Astrocyte (in vitro differentiated cells and primary cell): ENCODE results near the gene GPR15LG. TPM values are rescaled to one million over a fixed set of nuclear protein-coding genes. Genes with fewer than 3 reads are reported as not detected.

ENCODE experiments used
- DNase-seq: peaks from one replicate; pipeline ENCODE4 v3.0.0-alpha.2; 2010; ENCODE audit warnings: low read depth
- FAIRE-seq: peaks from 2 replicates; lab custom pipeline; 2011; peaks lifted over from hg19 to GRCh38; lab: Jason Lieb, UNC
- H2AFZ ChIP-seq: 2 replicates; pipeline ENCODE4 v1.6.0; 2012; ENCODE audit warnings: low read depth, low read length, inconsistent platforms
- H3K27ac ChIP-seq: 2 replicates; pipeline ENCODE4 v1.5.1; 2011; ENCODE audit warnings: low read depth, low read length, inconsistent platforms
- H3K27me3 ChIP-seq: 2 replicates; pipeline ENCODE4 v1.6.0; 2011; ENCODE audit warnings: low read length, inconsistent platforms; ENCODE audit not compliant: insufficient read depth
- H3K36me3 ChIP-seq: 2 replicates; pipeline ENCODE4 v1.5.1; 2011; ENCODE audit warnings: low read length, inconsistent platforms; ENCODE audit not compliant: insufficient read depth
- H3K4me1 ChIP-seq: 2 replicates; pipeline ENCODE4 v1.5.1; 2011; ENCODE audit warnings: low read length, inconsistent platforms; ENCODE audit not compliant: insufficient read depth
- H3K4me2 ChIP-seq: 2 replicates; pipeline ENCODE4 v1.6.0; 2012; ENCODE audit warnings: low read length, inconsistent platforms
- H3K4me3 ChIP-seq: 2 replicates; pipeline ENCODE4 v1.5.1; 2011; ENCODE audit warnings: low read depth, mild to moderate bottlenecking, low read length, inconsistent platforms; ENCODE audit not compliant: insufficient read depth
- H3K79me2 ChIP-seq: 2 replicates; pipeline ENCODE4 v1.6.0; 2012; ENCODE audit warnings: mild to moderate bottlenecking, low read length, inconsistent platforms; ENCODE audit not compliant: insufficient read depth
- H3K9ac ChIP-seq: 2 replicates; pipeline ENCODE4 v1.6.0; 2012; ENCODE audit warnings: mild to moderate bottlenecking, low read length, inconsistent platforms
- H3K9me3 ChIP-seq: 2 replicates; pipeline ENCODE4 v1.5.1; 2012; ENCODE audit warnings: low read depth, mild to moderate bottlenecking, low read length, inconsistent platforms; ENCODE audit not compliant: insufficient read depth
- H4K20me1 ChIP-seq: 2 replicates; pipeline ENCODE4 v1.6.0; 2012; ENCODE audit warnings: low read length, inconsistent platforms; ENCODE audit not compliant: insufficient read depth
- H3K27ac Mint-ChIP-seq: one replicate; pipeline ENCODE4 v1.8.0; 2021; ENCODE audit warnings: mild to moderate bottlenecking, mixed read lengths; ENCODE audit not compliant: unreplicated experiment
- H3K27me3 Mint-ChIP-seq: one replicate; pipeline ENCODE4 v1.8.0; 2021; ENCODE audit warnings: low read depth, mixed read lengths; ENCODE audit not compliant: unreplicated experiment
- H3K36me3 Mint-ChIP-seq: one replicate; pipeline ENCODE4 v1.8.0; 2021; ENCODE audit warnings: low read depth, mixed read lengths; ENCODE audit not compliant: unreplicated experiment
- H3K4me1 Mint-ChIP-seq: one replicate; pipeline ENCODE4 v1.8.0; 2021; ENCODE audit warnings: low read depth, mixed read lengths; ENCODE audit not compliant: unreplicated experiment
- H3K4me3 Mint-ChIP-seq: one replicate; pipeline ENCODE4 v1.8.0; 2021; ENCODE audit warnings: mild to moderate bottlenecking, moderate library complexity, mixed read lengths; ENCODE audit not compliant: unreplicated experiment
- H3K9me3 Mint-ChIP-seq: one replicate; pipeline ENCODE4 v1.8.0; 2021; ENCODE audit warnings: mild to moderate bottlenecking, mixed read lengths; ENCODE audit not compliant: unreplicated experiment
- EZH2 ChIP-seq: IDR thresholded peaks from 2 replicates; pipeline ENCODE4 v1.6.1; 2012; ENCODE audit warnings: mild to moderate bottlenecking, low read length, inconsistent platforms; ENCODE audit not compliant: insufficient read depth
- total RNA-seq: library from RNA; stranded (reverse); gene quantifications from 2 replicates; pipeline ENCODE4 v1.2.1, GENCODE V29; 2021
- TF ChIP-seq, protein P1 (sequence below): IDR thresholded peaks from 2 replicates; pipeline ENCODE4 v1.5.1; 2011; ENCODE audit warnings: low read depth, mild to moderate bottlenecking, inconsistent platforms, low read length, moderate library complexity; ENCODE audit not compliant: insufficient read depth

Gene GPR15LG
- total RNA-seq, 1 donor from 2014 or later = not detected

- DNase-seq = peak; percentile 96
- no peak for TF ChIP-seq EZH2
- TF ChIP-seq, protein P1, sequence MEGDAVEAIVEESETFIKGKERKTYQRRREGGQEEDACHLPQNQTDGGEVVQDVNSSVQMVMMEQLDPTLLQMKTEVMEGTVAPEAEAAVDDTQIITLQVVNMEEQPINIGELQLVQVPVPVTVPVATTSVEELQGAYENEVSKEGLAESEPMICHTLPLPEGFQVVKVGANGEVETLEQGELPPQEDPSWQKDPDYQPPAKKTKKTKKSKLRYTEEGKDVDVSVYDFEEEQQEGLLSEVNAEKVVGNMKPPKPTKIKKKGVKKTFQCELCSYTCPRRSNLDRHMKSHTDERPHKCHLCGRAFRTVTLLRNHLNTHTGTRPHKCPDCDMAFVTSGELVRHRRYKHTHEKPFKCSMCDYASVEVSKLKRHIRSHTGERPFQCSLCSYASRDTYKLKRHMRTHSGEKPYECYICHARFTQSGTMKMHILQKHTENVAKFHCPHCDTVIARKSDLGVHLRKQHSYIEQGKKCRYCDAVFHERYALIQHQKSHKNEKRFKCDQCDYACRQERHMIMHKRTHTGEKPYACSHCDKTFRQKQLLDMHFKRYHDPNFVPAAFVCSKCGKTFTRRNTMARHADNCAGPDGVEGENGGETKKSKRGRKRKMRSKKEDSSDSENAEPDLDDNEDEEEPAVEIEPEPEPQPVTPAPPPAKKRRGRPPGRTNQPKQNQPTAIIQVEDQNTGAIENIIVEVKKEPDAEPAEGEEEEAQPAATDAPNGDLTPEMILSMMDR = no peak
- Histone ChIP-seq H3K9ac (peak within 1 kb of the TSS; percentile 99), H3K4me2 (peak within 1 kb of the TSS; percentile 97), H4K20me1 (no peaks in the 10 kb centered on the region), H3K4me3 (peak within 1 kb of the TSS; percentile 90), H3K36me3 (peaks cover 8% of the 10 kb centered on the region), H2AFZ (peak within 1 kb of the TSS; percentile 92), H3K27ac (peak within 1 kb of the TSS; percentile 97), H3K4me1 (peaks cover 6% of the 10 kb centered on the region), H3K27me3 (no peaks in the 10 kb centered on the region), H3K9me3 (no peaks in the 10 kb centered on the region), H3K79me2 (peaks cover 25% of the 10 kb centered on the region)
- H3K36me3 Mint-ChIP-seq = no peaks in the 10 kb centered on the region
- H3K4me1 Mint-ChIP-seq = peaks cover 17% of the 10 kb centered on the region
- FAIRE-seq = peak; percentile 58
- H3K27me3 Mint-ChIP-seq = no peaks in the 10 kb centered on the region
- H3K4me3 Mint-ChIP-seq = peak within 1 kb of the TSS; percentile 98
- no peaks in the 10 kb centered on the region for H3K9me3 Mint-ChIP-seq
- H3K27ac Mint-ChIP-seq = peak within 1 kb of the TSS; percentile 99
Measured at GRCh38 chr10:84139126-84140035, 34.2 kb upstream of the GPR15LG start, which contains the start of gene GHITM. Gene GHITM (plus strand): TSS chr10:84139509. CDS start chr10:84141501, 1,992 bp downstream.

DNA sequence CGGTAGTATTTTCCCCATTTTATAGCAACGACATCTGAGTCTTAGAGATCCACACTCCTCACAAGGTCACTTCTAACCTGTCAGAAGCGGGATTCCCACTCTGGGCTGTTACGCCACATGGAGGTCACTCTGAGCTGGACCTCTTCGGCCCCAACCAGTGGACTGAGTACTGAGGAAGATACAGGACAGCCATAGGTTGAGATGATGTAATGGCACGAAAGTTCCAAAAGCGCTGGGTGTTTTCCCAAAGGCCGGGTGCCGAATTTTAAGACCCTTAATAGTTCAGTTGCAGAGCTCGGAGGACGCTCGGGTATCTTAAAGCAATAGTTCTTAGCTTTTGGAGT, 33.6 kb upstream of the GPR15LG start:
- no peaks in the 10 kb centered on the region for H3K9me3 ChIP-seq
- H3K4me3 ChIP-seq = peak overlapping the region; percentile 90
- peak overlapping the region; percentile 98 for H3K4me3 Mint-ChIP-seq
- no peaks in the 10 kb centered on the region for H3K27me3 ChIP-seq
- H4K20me1 ChIP-seq = no peaks in the 10 kb centered on the region
- H3K9me3 Mint-ChIP-seq = no peaks in the 10 kb centered on the region
- peak overlapping the region; percentile 99 for H3K9ac ChIP-seq
- peak overlapping the region; percentile 80 for H2AFZ ChIP-seq
- no peaks in the 10 kb centered on the region for H3K36me3 Mint-ChIP-seq
- no peak for TF ChIP-seq EZH2
- TF ChIP-seq, protein P1 = no peak
- H3K27me3 Mint-ChIP-seq = no peaks in the 10 kb centered on the region
- H3K36me3 ChIP-seq = peaks cover 12% of the 10 kb centered on the region
- peaks cover 25% of the 10 kb centered on the region for H3K79me2 ChIP-seq
- H3K4me1 ChIP-seq = peaks cover 6% of the 10 kb centered on the region
- FAIRE-seq (no peak), DNase-seq (peak; percentile 12)
- H3K27ac ChIP-seq = peak overlapping the region; percentile 97
- peaks cover 17% of the 10 kb centered on the region for H3K4me1 Mint-ChIP-seq
- H3K27ac Mint-ChIP-seq = peak overlapping the region; percentile 99
- H3K4me2 ChIP-seq = peak overlapping the region; percentile 97
